GM12878 (cell line): ENCODE results near the gene TOX2. TPM values are rescaled to one million over a fixed set of nuclear protein-coding genes. Genes with fewer than 3 reads are reported as not detected.
A peak's percentile ranks its signal among the peaks of the same experiment; 100 is the strongest.

Experiments
- BMI1 ChIP-seq: fragments of 450-650 bp; IDR thresholded peaks from 2 replicates; pipeline ENCODE4 v1.6.1; 2016; ENCODE audit warnings: mild to moderate bottlenecking, moderate library complexity, borderline replicate concordance
- CHD2 ChIP-seq: IDR thresholded peaks from 2 replicates; pipeline ENCODE4 v1.6.1; 2011; ENCODE audit warnings: low read depth, low read length, improper control_type of control experiment, borderline replicate concordance
- DPF2 ChIP-seq: fragments of 450-650 bp; IDR thresholded peaks from 2 replicates; pipeline ENCODE4 v1.6.1; 2017; ENCODE audit warnings: mild to moderate bottlenecking
- FOXK2 ChIP-seq: fragments of 450-650 bp; IDR thresholded peaks from 2 replicates; pipeline ENCODE4 v1.6.1; 2017; ENCODE audit warnings: mild to moderate bottlenecking, moderate library complexity
- HDGF ChIP-seq: fragments of 450-650 bp; IDR thresholded peaks from 2 replicates; pipeline ENCODE4 v1.6.1; 2016; ENCODE audit warnings: antibody characterized with exemption
- IKZF1 ChIP-seq: fragments of 450-650 bp; conservative IDR thresholded peaks from 2 replicates; pipeline ENCODE4 v1.6.1; 2017; ENCODE audit warnings: antibody characterized with exemption, mild to moderate bottlenecking
- KDM1A ChIP-seq: fragments of 200-600 bp; sonication (generic); IDR thresholded peaks from 2 replicates; pipeline ENCODE4 v1.6.1; 2016; ENCODE audit warnings: borderline replicate concordance
- KLF5 ChIP-seq: fragments of 450-650 bp; IDR thresholded peaks from 2 replicates; pipeline ENCODE4 v1.6.1; 2014; ENCODE audit warnings: mild to moderate bottlenecking; ENCODE audit not compliant: partially characterized antibody
- NFYA ChIP-seq: IDR thresholded peaks from 2 replicates; pipeline ENCODE4 v1.6.1; 2011; ENCODE audit warnings: low read depth, mild to moderate bottlenecking, low read length, improper control_type of control experiment, borderline replicate concordance
- NR2C1 ChIP-seq: fragments of 450-650 bp; IDR thresholded peaks from 2 replicates; pipeline ENCODE4 v1.6.1; 2017; ENCODE audit warnings: antibody characterized with exemption, mild to moderate bottlenecking, moderate library complexity
- SP1 ChIP-seq: IDR thresholded peaks from one replicate; pipeline ENCODE4 v1.6.1; 2011; ENCODE audit warnings: low read depth, low read length
- STAT1 ChIP-seq: fragments of 450-650 bp; conservative IDR thresholded peaks from 2 replicates; pipeline ENCODE4 v1.6.1; 2014; ENCODE audit warnings: antibody characterized with exemption, mild to moderate bottlenecking
- polyA plus RNA-seq, 11 experiments: library from polyadenylated mRNA; depleted of rRNA in 4 of 11; unstranded in 6 of 11; stranded (reverse) in 5 of 11; fragments of >200 nt; fragmentation: Nextera tagmentation in 4 of 11; fragmentation: Illumina TruSeq in 1 of 11; extraction: Ambion mirVana in 4 of 11; extraction: Trizol in 1 of 11; gene quantifications; 1 replicate in 1 of 11; 2 replicates in 10 of 11; pipeline versions ENCODE4 v1.2.1 to v1.2.3, GENCODE V29; 2011 to 2016; ENCODE audit warnings: inconsistent platforms in 2 of 11, missing spikeins in 2 of 11, low read depth in 1 of 11
- total RNA-seq, 4 experiments: library from RNA; depleted of rRNA in 3 of 4; stranded (reverse); fragments of >200 nt in 3 of 4; fragmentation: Illumina TruSeq in 1 of 4; extraction: Trizol in 1 of 4; gene quantifications; 2 replicates each; pipeline versions ENCODE4 v1.2.1 to v1.2.3, GENCODE V29; 2013 to 2021
- TF ChIP-seq, protein P1 (sequence below): fragments of 150-350 bp; IDR thresholded peaks from 2 replicates; pipeline ENCODE4 v1.6.1; 2014; ENCODE audit warnings: mild to moderate bottlenecking, low read depth, low read length
- TF ChIP-seq, protein P2 (sequence below): IDR thresholded peaks from 2 replicates; pipeline ENCODE4 v1.6.1; 2011; ENCODE audit warnings: low read depth, mild to moderate bottlenecking, low read length, moderate library complexity, borderline replicate concordance; ENCODE audit errors: extremely low read depth
- TF ChIP-seq, protein P3 (sequence below): IDR thresholded peaks from 2 replicates; pipeline ENCODE4 v1.6.1; 2012; ENCODE audit warnings: low read depth, low read length, improper control_type of control experiment
- TF ChIP-seq, protein P4 (sequence below): IDR thresholded peaks from 2 replicates; pipeline ENCODE4 v1.6.1; 2012; ENCODE audit warnings: low read depth, low read length, improper control_type of control experiment
- TF ChIP-seq, protein P5 (sequence below): IDR thresholded peaks from 2 replicates; pipeline ENCODE4 v1.6.1; 2012; ENCODE audit warnings: low read depth, low read length, improper control_type of control experiment

Gene TOX2
- total and polyA plus RNA-seq, 10 of the 15 experiments (the other 5 are each of a cell fraction or from before 2014, with no cell fraction given) = 2.6 to 40.5 (median 7.9) TPM

- no peak for TF ChIP-seq IKZF1
- TF ChIP-seq DPF2 = no peak
- no peak for TF ChIP-seq FOXK2
- TF ChIP-seq, protein P1, sequence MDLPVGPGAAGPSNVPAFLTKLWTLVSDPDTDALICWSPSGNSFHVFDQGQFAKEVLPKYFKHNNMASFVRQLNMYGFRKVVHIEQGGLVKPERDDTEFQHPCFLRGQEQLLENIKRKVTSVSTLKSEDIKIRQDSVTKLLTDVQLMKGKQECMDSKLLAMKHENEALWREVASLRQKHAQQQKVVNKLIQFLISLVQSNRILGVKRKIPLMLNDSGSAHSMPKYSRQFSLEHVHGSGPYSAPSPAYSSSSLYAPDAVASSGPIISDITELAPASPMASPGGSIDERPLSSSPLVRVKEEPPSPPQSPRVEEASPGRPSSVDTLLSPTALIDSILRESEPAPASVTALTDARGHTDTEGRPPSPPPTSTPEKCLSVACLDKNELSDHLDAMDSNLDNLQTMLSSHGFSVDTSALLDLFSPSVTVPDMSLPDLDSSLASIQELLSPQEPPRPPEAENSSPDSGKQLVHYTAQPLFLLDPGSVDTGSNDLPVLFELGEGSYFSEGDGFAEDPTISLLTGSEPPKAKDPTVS = no peak
- TF ChIP-seq KDM1A = no peak
- TF ChIP-seq, protein P2, sequence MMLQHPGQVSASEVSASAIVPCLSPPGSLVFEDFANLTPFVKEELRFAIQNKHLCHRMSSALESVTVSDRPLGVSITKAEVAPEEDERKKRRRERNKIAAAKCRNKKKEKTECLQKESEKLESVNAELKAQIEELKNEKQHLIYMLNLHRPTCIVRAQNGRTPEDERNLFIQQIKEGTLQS = peak; percentile 69; the same call in 1 of the 2 replicates
- peak; percentile 67 for TF ChIP-seq NFYA
- TF ChIP-seq, protein P3, sequence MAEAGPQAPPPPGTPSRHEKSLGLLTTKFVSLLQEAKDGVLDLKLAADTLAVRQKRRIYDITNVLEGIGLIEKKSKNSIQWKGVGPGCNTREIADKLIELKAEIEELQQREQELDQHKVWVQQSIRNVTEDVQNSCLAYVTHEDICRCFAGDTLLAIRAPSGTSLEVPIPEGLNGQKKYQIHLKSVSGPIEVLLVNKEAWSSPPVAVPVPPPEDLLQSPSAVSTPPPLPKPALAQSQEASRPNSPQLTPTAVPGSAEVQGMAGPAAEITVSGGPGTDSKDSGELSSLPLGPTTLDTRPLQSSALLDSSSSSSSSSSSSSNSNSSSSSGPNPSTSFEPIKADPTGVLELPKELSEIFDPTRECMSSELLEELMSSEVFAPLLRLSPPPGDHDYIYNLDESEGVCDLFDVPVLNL = no peak
- TF ChIP-seq, protein P4, sequence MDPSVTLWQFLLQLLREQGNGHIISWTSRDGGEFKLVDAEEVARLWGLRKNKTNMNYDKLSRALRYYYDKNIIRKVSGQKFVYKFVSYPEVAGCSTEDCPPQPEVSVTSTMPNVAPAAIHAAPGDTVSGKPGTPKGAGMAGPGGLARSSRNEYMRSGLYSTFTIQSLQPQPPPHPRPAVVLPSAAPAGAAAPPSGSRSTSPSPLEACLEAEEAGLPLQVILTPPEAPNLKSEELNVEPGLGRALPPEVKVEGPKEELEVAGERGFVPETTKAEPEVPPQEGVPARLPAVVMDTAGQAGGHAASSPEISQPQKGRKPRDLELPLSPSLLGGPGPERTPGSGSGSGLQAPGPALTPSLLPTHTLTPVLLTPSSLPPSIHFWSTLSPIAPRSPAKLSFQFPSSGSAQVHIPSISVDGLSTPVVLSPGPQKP = no peak
- no peak for TF ChIP-seq BMI1
- TF ChIP-seq SP1 = peak; percentile 85
- TF ChIP-seq STAT1 = no peak
- TF ChIP-seq, protein P5, sequence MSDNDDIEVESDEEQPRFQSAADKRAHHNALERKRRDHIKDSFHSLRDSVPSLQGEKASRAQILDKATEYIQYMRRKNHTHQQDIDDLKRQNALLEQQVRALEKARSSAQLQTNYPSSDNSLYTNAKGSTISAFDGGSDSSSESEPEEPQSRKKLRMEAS = no peak
- no peak for TF ChIP-seq KLF5
- no peak for TF ChIP-seq CHD2
- no peak for TF ChIP-seq NR2C1
- TF ChIP-seq HDGF = no peak
Measured at GRCh38 chr20:44089987-44090674, 175.5 kb downstream of the TOX2 start (continued).
